PC-3 (cell line): ENCODE results near the gene CAPG. TPM values are rescaled to one million over a fixed set of nuclear protein-coding genes. Genes with fewer than 3 reads are reported as not detected.

Source experiments
- ATAC-seq: fragments of 200-7000 bp; cut with Tn5 transposase; 2 replicates; pipeline ENCODE4 v1.9.1; 2020; ENCODE audit warnings: mild to moderate bottlenecking, moderate library complexity
- BruUV-seq: library from RNA; stranded (reverse); fragments of 400-500 nt; replicated peaks from 2 replicates; lab custom pipeline; 2021; lab: Mats Ljungman, UMichigan
- CTCF ChIA-PET: fragments of 300-600 bp; sonication (Branson Sonifier 250); formaldehyde crosslinking; loops from one replicate; lab custom pipeline; 2022; ENCODE audit warnings: antibody characterized with exemption; lab: Charles Lee
- POLR2A ChIA-PET: fragments of 300-600 bp; sonication (Branson Sonifier 250); formaldehyde crosslinking; loops from one replicate; lab custom pipeline; 2022; ENCODE audit warnings: antibody characterized with exemption; ENCODE audit not compliant: unreplicated experiment; lab: Charles Lee
- DNase-seq: peaks from one replicate; pipeline ENCODE4 v3.0.0-alpha.2; 2015
- H2AFZ ChIP-seq: fragments of 300-600 bp; sonication (generic); 2 replicates; pipeline ENCODE4 v1.6.0; 2016; ENCODE audit warnings: antibody characterized with exemption, low read length
- H3F3A ChIP-seq: fragments of 300-600 bp; sonication (generic); one replicate; pipeline ENCODE4 v1.6.0; 2017; ENCODE audit warnings: antibody characterized with exemption, low read length, control low read depth, mild to moderate bottlenecking; ENCODE audit not compliant: unreplicated experiment
- H3K27ac ChIP-seq: fragments of 300-600 bp; sonication (generic); 2 replicates; pipeline ENCODE4 v1.5.1; 2016; ENCODE audit warnings: mild to moderate bottlenecking, low read length
- H3K27me3 ChIP-seq: fragments of 300-600 bp; sonication (generic); 2 replicates; pipeline ENCODE4 v1.6.1; 2016; ENCODE audit warnings: low read length, mixed read lengths
- H3K36me3 ChIP-seq: fragments of 300-600 bp; sonication (generic); 2 replicates; pipeline ENCODE4 v1.6.1; 2016; ENCODE audit warnings: low read depth, mixed run types, low read length, mixed read lengths
- H3K4me1 ChIP-seq: fragments of 300-600 bp; sonication (generic); 2 replicates; pipeline ENCODE4 v1.5.1; 2016; ENCODE audit warnings: low read length; ENCODE audit not compliant: insufficient read depth
- H3K4me2 ChIP-seq: fragments of 300-600 bp; sonication (generic); 2 replicates; pipeline ENCODE4 v1.6.0; 2016; ENCODE audit warnings: low read length
- H3K4me3 ChIP-seq: fragments of 300-600 bp; sonication (generic); 2 replicates; pipeline ENCODE4 v1.5.1; 2016; ENCODE audit warnings: mild to moderate bottlenecking, low read length, mixed read lengths
- H3K79me2 ChIP-seq: fragments of 300-600 bp; sonication (generic); 2 replicates; pipeline ENCODE4 v1.6.1; 2017; ENCODE audit warnings: low read length, mixed read lengths
- H3K9ac ChIP-seq: fragments of 300-600 bp; sonication (generic); 2 replicates; pipeline ENCODE4 v1.6.0; 2016; ENCODE audit warnings: mild to moderate bottlenecking, low read length
- H3K9me2 ChIP-seq: fragments of 300-600 bp; sonication (generic); replicated peaks from 2 replicates; pipeline ENCODE4 v1.6.1; 2016; ENCODE audit warnings: mixed run types, low read length, mixed read lengths
- H3K9me3 ChIP-seq: fragments of 300-600 bp; sonication (generic); 2 replicates; pipeline ENCODE4 v1.6.1; 2016; ENCODE audit warnings: low read length, mixed read lengths
- H4K20me1 ChIP-seq: fragments of 300-600 bp; sonication (generic); 2 replicates; pipeline ENCODE4 v1.6.1; 2016; ENCODE audit warnings: low read length, mixed read lengths
- EZH2 ChIP-seq: fragments of 300-600 bp; sonication (generic); IDR thresholded peaks from one replicate; pipeline ENCODE4 v1.6.1; 2017; ENCODE audit warnings: antibody characterized with exemption, mild to moderate bottlenecking, low read length; ENCODE audit not compliant: unreplicated experiment
- EZH2phosphoT487 ChIP-seq: fragments of 300-600 bp; sonication (generic); IDR thresholded peaks from 2 replicates; pipeline ENCODE4 v1.6.1; 2018; ENCODE audit warnings: mild to moderate bottlenecking, antibody characterized with exemption, low read length, borderline replicate concordance
- intact Hi-C: fragments of 100-400 bp; cut with micrococcal nuclease; formaldehyde crosslinking; loops from 2 replicates; pipeline ENCODE4 v1.9.0; 2023
- total RNA-seq: library from RNA; depleted of rRNA; stranded (reverse); fragments of >200 nt; gene quantifications from 2 replicates; pipeline ENCODE4 v1.2.3, GENCODE V29; 2014
- TF ChIP-seq, protein P1 (sequence below): fragments of 300-600 bp; sonication (generic); conservative IDR thresholded peaks from 2 replicates; pipeline ENCODE4 v1.5.1; 2017; ENCODE audit warnings: antibody characterized with exemption, low read depth, mild to moderate bottlenecking, low read length

CAPG gene
- total RNA-seq, 1 experiment from 2014 or later = 221 TPM

DNA sequence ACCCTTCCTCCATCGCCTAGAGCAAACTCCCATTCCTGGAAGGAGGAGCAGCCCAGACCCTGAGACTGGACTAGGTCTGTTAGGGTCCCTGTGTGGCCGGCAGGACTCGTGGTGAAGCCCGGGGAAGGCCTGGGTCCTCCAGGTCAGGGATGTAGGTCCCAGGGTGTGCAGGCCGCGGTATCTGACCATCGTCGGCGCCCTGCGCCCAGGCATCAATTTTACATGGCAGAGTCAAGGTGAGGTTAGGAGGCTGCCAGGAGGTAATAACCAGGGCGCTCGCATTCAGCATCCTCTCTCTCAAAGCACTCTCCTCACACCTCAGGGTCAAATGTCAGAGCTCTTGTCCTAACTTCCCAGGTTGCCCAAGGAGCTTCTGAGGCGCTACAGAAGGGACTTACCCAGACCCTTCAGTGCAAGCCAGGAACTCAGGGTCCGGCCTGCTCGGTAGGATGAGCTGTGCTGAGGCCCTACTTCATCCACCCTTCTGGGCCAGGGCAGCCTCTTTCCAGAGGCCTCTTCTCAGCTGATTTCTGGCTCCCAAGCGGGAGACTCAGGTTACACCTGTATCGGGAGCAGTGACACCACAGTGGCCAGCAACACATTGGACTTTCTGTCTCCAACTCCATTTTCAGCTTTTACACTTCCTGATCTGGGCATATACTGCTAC lies 9.0 kb upstream of the CAPG start:
- ATAC-seq = no peak

DNA sequence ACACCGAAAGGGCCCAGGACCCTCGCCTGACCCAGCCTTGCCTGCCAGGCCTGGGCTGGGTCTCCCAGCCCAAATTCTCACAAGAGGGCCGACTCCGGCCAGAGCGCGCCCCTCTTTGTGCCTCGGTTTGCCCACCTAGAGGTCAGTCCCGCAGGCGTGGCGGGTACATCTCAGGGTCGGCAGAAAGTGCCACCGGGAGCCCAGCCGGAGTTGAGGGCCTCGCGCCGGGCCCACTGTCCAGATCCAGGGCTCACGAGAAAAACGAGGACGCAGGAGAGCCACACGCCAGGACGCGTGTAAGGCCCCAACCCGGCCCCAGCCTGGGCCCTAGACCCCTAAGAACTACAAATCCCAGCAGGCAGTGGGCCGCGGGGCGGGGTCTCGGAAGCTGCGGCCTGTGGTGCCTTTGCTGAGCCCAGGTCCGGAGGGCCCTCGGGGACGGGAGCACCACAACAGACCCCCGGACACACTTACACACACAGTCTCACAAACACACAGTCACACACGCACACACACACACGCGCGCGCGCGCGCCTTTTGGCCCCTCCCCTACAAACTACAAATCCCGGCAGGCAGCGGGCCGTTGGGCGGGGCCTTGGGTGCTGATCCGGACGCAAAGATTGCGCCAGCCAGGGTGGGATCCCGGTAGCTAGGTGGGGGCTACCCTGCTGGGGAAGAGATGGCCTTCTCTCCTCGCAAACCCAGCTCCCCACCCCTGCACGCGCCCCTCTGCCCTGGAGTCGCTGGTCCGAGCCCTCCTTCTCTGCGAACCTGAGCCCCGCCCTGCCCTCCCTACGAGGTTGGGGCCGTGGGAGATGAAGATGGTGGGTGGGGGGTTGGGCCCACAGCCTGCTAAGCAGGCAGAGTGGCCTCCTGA lies 8.2 kb upstream of the CAPG start, which contains the start of gene SH2D6:
Gene SH2D6 (plus strand): TSS at position 583 of the 877 bp plus-strand sequence. CDS start 10,752 bp downstream, outside the sequence.
- POLR2A ChIA-PET = interaction anchor here (0.6 kb wide), 1 partner anchor 116 kb away, joined by 5 read pairs; no protein-coding TSS in a partner anchor
- Histone ChIP-seq H3F3A (peaks cover 14% of the 10 kb centered on the region), H3K9me3 (no peaks in the 10 kb centered on the region), H3K27ac (peak within 1 kb of the TSS; percentile 64), H3K27me3 (no peaks in the 10 kb centered on the region), H3K4me3 (peak within 1 kb of the TSS; percentile 92), H3K9ac (peak within 1 kb of the TSS; percentile 86), H3K79me2 (0 out of 2 replicates have a peak, but pooled peaks cover 8% of the 10 kb centered on the region), H3K36me3 (no peaks in the 10 kb centered on the region), H3K4me2 (peak within 1 kb of the TSS; percentile 82), H2AFZ (peak within 1 kb of the TSS; percentile 100), H3K4me1 (peaks cover 43% of the 10 kb centered on the region), H3K9me2 (no peaks in the 10 kb centered on the region), H4K20me1 (no peaks in the 10 kb centered on the region)
- peak; percentile 76 for DNase-seq
- ATAC-seq = peak; percentile 52
- no peak for TF ChIP-seq EZH2phosphoT487
- TF ChIP-seq, protein P1, sequence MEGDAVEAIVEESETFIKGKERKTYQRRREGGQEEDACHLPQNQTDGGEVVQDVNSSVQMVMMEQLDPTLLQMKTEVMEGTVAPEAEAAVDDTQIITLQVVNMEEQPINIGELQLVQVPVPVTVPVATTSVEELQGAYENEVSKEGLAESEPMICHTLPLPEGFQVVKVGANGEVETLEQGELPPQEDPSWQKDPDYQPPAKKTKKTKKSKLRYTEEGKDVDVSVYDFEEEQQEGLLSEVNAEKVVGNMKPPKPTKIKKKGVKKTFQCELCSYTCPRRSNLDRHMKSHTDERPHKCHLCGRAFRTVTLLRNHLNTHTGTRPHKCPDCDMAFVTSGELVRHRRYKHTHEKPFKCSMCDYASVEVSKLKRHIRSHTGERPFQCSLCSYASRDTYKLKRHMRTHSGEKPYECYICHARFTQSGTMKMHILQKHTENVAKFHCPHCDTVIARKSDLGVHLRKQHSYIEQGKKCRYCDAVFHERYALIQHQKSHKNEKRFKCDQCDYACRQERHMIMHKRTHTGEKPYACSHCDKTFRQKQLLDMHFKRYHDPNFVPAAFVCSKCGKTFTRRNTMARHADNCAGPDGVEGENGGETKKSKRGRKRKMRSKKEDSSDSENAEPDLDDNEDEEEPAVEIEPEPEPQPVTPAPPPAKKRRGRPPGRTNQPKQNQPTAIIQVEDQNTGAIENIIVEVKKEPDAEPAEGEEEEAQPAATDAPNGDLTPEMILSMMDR = no peak
- TF ChIP-seq EZH2 = no peak
- CTCF ChIA-PET = no interaction called here
- intact Hi-C loops = no loop called here
- no TSS peak for BruUV-seq

More for the DNA sequence above, 9.0 kb upstream of the CAPG start:
- Histone ChIP-seq H3K27me3 (no peaks in the 10 kb centered on the region), H3K79me2 (0 out of 2 replicates have a peak, but pooled peaks cover 8% of the 10 kb centered on the region), H3K9me3 (no peaks in the 10 kb centered on the region), H3K4me2 (peak overlapping the region; percentile 82), H3K36me3 (no peaks in the 10 kb centered on the region), H3K4me3 (peak overlapping the region; percentile 92), H3K4me1 (peaks cover 43% of the 10 kb centered on the region), H2AFZ (peak overlapping the region; percentile 100), H3K9ac (peak overlapping the region; percentile 86), H4K20me1 (no peaks in the 10 kb centered on the region), H3F3A (peaks cover 14% of the 10 kb centered on the region), H3K27ac (peak overlapping the region; percentile 64), H3K9me2 (no peaks in the 10 kb centered on the region)
- TSS peak; percentile 75 for BruUV-seq
- TF ChIP-seq, protein P1 = no peak
- TF ChIP-seq EZH2phosphoT487 = no peak
- TF ChIP-seq EZH2 = no peak
- DNase-seq = peak; percentile 14
- CTCF ChIA-PET = interaction anchor here (1.2 kb wide), 1 partner anchor 133 kb away, joined by 10 read pairs; no protein-coding TSS in a partner anchor
- POLR2A ChIA-PET = interaction anchor here (0.6 to 0.7 kb wide), 2 partner anchors 115 to 120 kb away, joined by 3 to 5 read pairs; partner anchors contain the start of gene MAT2A
- intact Hi-C loops = no loop called here
